PFSK-1 (cell line): Measurements from ENCODE around the gene LRRC8A.

Source experiments
- FOXP2 ChIP-seq: optimal IDR thresholded peaks from 2 replicates; pipeline ENCODE3; 2011; ENCODE audit warnings: borderline replicate concordance, control low read depth, inconsistent platforms; ENCODE audit not compliant: insufficient read depth; ENCODE audit errors: extremely low read length, extremely low read depth
- POLR2AphosphoS5 ChIP-seq: IDR thresholded peaks from 2 replicates; pipeline ENCODE4 v1.6.1; 2012; ENCODE audit warnings: low read depth, mild to moderate bottlenecking, control low read depth, low read length, moderate library complexity
- REST ChIP-seq, 2 experiments: IDR thresholded peaks; 2 replicates each; pipeline versions ENCODE4 v1.6.1 to v1.8.0; 2011 to 2012; ENCODE audit warnings: low read depth in 2 of 2, low read length in 2 of 2, control low read depth in 1 of 2, inconsistent platforms in 1 of 2, mild to moderate bottlenecking in 1 of 2, moderate library complexity in 1 of 2; ENCODE audit not compliant: insufficient read depth in 1 of 2
- SIN3A ChIP-seq: IDR thresholded peaks from 2 replicates; pipeline ENCODE4 v1.6.1; 2012; ENCODE audit warnings: mild to moderate bottlenecking, low read length, moderate library complexity, borderline replicate concordance; ENCODE audit not compliant: insufficient read depth
- TAF1 ChIP-seq: IDR thresholded peaks from 2 replicates; pipeline ENCODE4 v1.6.1; 2012; ENCODE audit warnings: low read length, control low read depth, borderline replicate concordance; ENCODE audit not compliant: insufficient read depth

Gene LRRC8A

GRCh38 chr9:128906741-128907140, 24.8 kb downstream of the LRRC8A start:
- TF ChIP-seq SIN3A (no peak), FOXP2 (no peak), TAF1 (no peak), POLR2AphosphoS5 (no peak), REST (IDR thresholded peaks at IDR 0.05; ENCODE audit: insufficient read depth in 1 of 2, low read depth in 2 of 2, low read length in 2 of 2) (no peak)

GRCh38 chr9:128908372-128908771, 26.4 kb downstream of the LRRC8A start:
- TF ChIP-seq SIN3A (no peak), TAF1 (no peak), REST (IDR thresholded peaks at IDR 0.05; ENCODE audit: insufficient read depth in 1 of 2, low read depth in 2 of 2, low read length in 2 of 2) (no peak), FOXP2 (no peak), POLR2AphosphoS5 (no peak)

GRCh38 chr9:128909859-128910258, 27.9 kb downstream of the LRRC8A start:
- TF ChIP-seq POLR2AphosphoS5 (no peak), FOXP2 (no peak), REST (IDR thresholded peaks at IDR 0.05; ENCODE audit: insufficient read depth in 1 of 2, low read depth in 2 of 2, low read length in 2 of 2) (no peak), SIN3A (no peak), TAF1 (no peak)

GRCh38 chr9:128910906-128911305, 29.0 kb downstream of the LRRC8A start:
- TF ChIP-seq SIN3A (no peak), FOXP2 (no peak), TAF1 (no peak), POLR2AphosphoS5 (no peak), REST (IDR thresholded peaks at IDR 0.05; ENCODE audit: insufficient read depth in 1 of 2, low read depth in 2 of 2, low read length in 2 of 2) (no peak)

- no peak for TF ChIP-seq TAF1
- TF ChIP-seq SIN3A: no peak
- no peak for TF ChIP-seq FOXP2
- no peak for TF ChIP-seq REST (IDR thresholded peaks at IDR 0.05; ENCODE audit: insufficient read depth in 1 of 2, low read depth in 2 of 2, low read length in 2 of 2)
- no peak for TF ChIP-seq POLR2AphosphoS5
Measured at GRCh38 chr9:128911529-128912035, 29.6 kb downstream of the LRRC8A start.
